Thyroid gland (tissue), 4 donors: Measurements from ENCODE around the gene ITGA1. TPM values are rescaled to one million over a fixed set of nuclear protein-coding genes. Genes with fewer than 3 reads are reported as not detected.

Experiments
- DNase-seq, 2 donors: peaks; one replicate each; pipeline ENCODE4 v3.0.0-alpha.2; 2019
- H3K27ac ChIP-seq, 3 donors: fragments of 200-600 bp; sonication (generic); 1 replicate in 2 of 3; 2 replicates in 1 of 3; pipeline ENCODE4 v1.5.1; 2016 to 2019; ENCODE audit warnings: mild to moderate bottlenecking in 1 of 3, moderate library complexity in 1 of 3
- H3K27me3 ChIP-seq: fragments of 200-600 bp; sonication (generic); one replicate; pipeline ENCODE4 v1.5.1; 2019
- H3K36me3 ChIP-seq, 2 donors: fragments of 200-600 bp; sonication (generic); one replicate each; pipeline ENCODE4 v1.5.1; 2016 to 2019
- H3K4me1 ChIP-seq, 2 donors: fragments of 200-600 bp; sonication (generic); one replicate each; pipeline ENCODE4 v1.5.1; 2017 to 2019
- H3K4me3 ChIP-seq, 3 donors: fragments of 200-600 bp; sonication (generic); replicated peaks in 1 of 3; 1 replicate in 2 of 3; 2 replicates in 1 of 3; pipeline ENCODE4 v1.5.1; 2016; ENCODE audit warnings: mild to moderate bottlenecking in 1 of 3
- H3K9me3 ChIP-seq: fragments of 200-600 bp; sonication (generic); one replicate; pipeline ENCODE4 v1.5.1; 2017
- CTCF ChIP-seq, 6 experiments: fragments of 200-600 bp in 3 of 6; fragments of 450-650 bp in 3 of 6; sonication (generic) in 3 of 6; IDR thresholded peaks; one replicate each; pipeline ENCODE4 v1.5.1; 2016 to 2019; ENCODE audit warnings: antibody characterized with exemption in 6 of 6, mild to moderate bottlenecking in 2 of 6, inconsistent platforms in 1 of 6, moderate library complexity in 1 of 6
- POLR2A ChIP-seq, 2 donors: fragments of 450-650 bp; IDR thresholded peaks; one replicate each; pipeline ENCODE4 v1.6.1; 2017; ENCODE audit warnings: antibody characterized with exemption in 2 of 2, mild to moderate bottlenecking in 2 of 2, moderate library complexity in 1 of 2
- WGBS, 2 donors: methylation state at CpG; one replicate each; pipeline ENCODE4 v1.1.5; 2017; 5-methylcytosine and 5-hydroxymethylcytosine counted together
- intact Hi-C: fragments of 100-400 bp; cut with DNase I; formaldehyde crosslinking; loops from one replicate; pipeline ENCODE4 v1.15.1; 2023
- total RNA-seq, 4 donors: library from RNA; depleted of rRNA; stranded (reverse); fragments of >200 nt; gene quantifications; one replicate each; pipeline ENCODE4 v1.2.3, GENCODE V29; 2016

The ITGA1 gene
- total RNA-seq, 4 donors from 2014 or later: 38.7 to 85.9 (median 52.6) TPM

DNA sequence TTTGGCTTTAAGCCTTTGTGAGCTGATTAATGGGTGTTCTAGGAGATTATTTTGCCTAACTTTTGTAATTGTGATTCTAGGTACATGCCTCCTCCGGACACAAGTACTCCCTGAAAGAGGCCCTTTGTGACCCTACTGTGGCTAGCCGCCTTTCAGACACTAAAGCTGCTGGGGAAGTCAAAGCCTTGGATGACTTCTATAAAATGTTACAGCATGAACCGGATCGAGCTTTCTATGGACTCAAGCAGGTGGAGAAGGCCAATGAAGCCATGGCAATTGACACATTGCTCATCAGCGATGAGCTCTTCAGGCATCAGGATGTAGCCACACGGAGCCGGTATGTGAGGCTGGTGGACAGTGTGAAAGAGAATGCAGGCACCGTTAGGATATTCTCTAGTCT is 13.6 kb downstream of the ITGA1 start:
- H3K9me3 ChIP-seq: no peaks in the 10 kb centered on the region
- H3K36me3 ChIP-seq: no peaks in the 10 kb centered on the region
- peaks cover 45 to 63% of the 10 kb centered on the region in 2 donors for H3K4me1 ChIP-seq
- intact Hi-C loops: no loop called here
- TF ChIP-seq CTCF (IDR thresholded peaks at IDR 0.05): no peak
- TF ChIP-seq POLR2A (IDR thresholded peaks at IDR 0.05): no peak
- WGBS, 2 donors: 25 to 30% methylated on average over 8 of the region's 8 CpGs
- H3K4me3 ChIP-seq: peak overlapping the region; percentile 2 to 61 (median 8)
- peak in 1 of 2 donors; percentile 4 for DNase-seq
- peak overlapping the region; percentile 86 to 99 (median 98) for H3K27ac ChIP-seq
- H3K27me3 ChIP-seq: no peaks in the 10 kb centered on the region

GRCh38 chr5:52802272-52802973 is 14.7 kb downstream of the ITGA1 start:
- Histone ChIP-seq H3K27me3 (no peaks in the 10 kb centered on the region), H3K36me3 (no peaks in the 10 kb centered on the region), H3K4me1 (peaks cover 47 to 63% of the 10 kb centered on the region in 2 donors), H3K9me3 (no peaks in the 10 kb centered on the region), H3K4me3 (peak overlapping the region in 1 of 3 donors; percentile 61), H3K27ac (peak overlapping the region in 2 of 3 donors; percentile 98 to 99)
- TF ChIP-seq CTCF (IDR thresholded peaks at IDR 0.05) (no peak), POLR2A (IDR thresholded peaks at IDR 0.05) (no peak)
- DNase-seq: no peak
- 68 to 71% methylated on average over 2 of the region's 2 CpGs for WGBS, 2 donors
- intact Hi-C loops: no loop called here

GRCh38 chr5:52802974-52803336 is 15.2 kb downstream of the ITGA1 start:
- no peak overlapping the region for H3K4me3 ChIP-seq
- TF ChIP-seq POLR2A (IDR thresholded peaks at IDR 0.05) (no peak), CTCF (IDR thresholded peaks at IDR 0.05) (no peak)
- no peaks in the 10 kb centered on the region for H3K36me3 ChIP-seq
- 47% methylated on average over 6 of the region's 6 CpGs for WGBS, 2 donors
- H3K27ac ChIP-seq: peak overlapping the region in 2 of 3 donors; percentile 98 to 99
- intact Hi-C loops: no loop called here
- peaks cover 47 to 58% of the 10 kb centered on the region in 2 donors for H3K4me1 ChIP-seq
- H3K9me3 ChIP-seq: no peaks in the 10 kb centered on the region
- DNase-seq: no peak
- H3K27me3 ChIP-seq: no peaks in the 10 kb centered on the region

- no peaks in the 10 kb centered on the region for H3K27me3 ChIP-seq
- intact Hi-C loops: no loop called here
- DNase-seq: no peak
- peaks cover 44 to 54% of the 10 kb centered on the region in 2 donors for H3K4me1 ChIP-seq
- WGBS, 2 donors: 70 to 71% methylated on average over 2 of the region's 2 CpGs
- H3K4me3 ChIP-seq: no peak overlapping the region
- H3K27ac ChIP-seq: peak overlapping the region in 1 of 3 donors; percentile 35
- no peak for TF ChIP-seq CTCF (IDR thresholded peaks at IDR 0.05)
- TF ChIP-seq POLR2A (IDR thresholded peaks at IDR 0.05): no peak
- H3K36me3 ChIP-seq: no peaks in the 10 kb centered on the region
- H3K9me3 ChIP-seq: no peaks in the 10 kb centered on the region
These were observed 16.7 kb downstream of the ITGA1 start for GRCh38 chr5:52804387-52804791.

DNA sequence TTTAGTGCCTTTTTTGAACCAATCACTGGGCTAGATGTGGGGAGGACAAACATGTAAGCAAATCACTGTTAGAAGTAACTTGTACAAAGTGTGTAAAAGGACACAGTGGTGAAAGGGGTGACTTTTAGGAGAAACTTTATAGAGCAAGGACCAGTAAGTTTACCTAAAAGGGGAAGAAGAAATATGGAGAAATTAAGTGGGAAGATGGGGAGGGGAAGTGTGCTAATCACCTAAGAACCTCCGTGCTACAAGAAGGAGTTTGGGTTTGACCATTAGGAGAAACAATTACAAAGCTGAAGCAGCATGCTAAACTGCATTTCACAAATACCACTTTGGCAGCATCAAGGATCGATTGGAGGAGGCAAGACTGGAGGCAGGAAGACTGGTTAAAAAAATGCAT is 17.3 kb downstream of the ITGA1 start:
- 78 to 81% methylated on average over 2 of the region's 2 CpGs for WGBS, 2 donors
- Histone ChIP-seq H3K9me3 (no peaks in the 10 kb centered on the region), H3K27ac (peak overlapping the region in 1 of 3 donors; percentile 35), H3K36me3 (no peaks in the 10 kb centered on the region), H3K27me3 (no peaks in the 10 kb centered on the region), H3K4me1 (peaks cover 50 to 60% of the 10 kb centered on the region in 2 donors), H3K4me3 (no peak overlapping the region)
- no peak for DNase-seq
- intact Hi-C loops: no loop called here
- no peak for TF ChIP-seq POLR2A (IDR thresholded peaks at IDR 0.05)
- TF ChIP-seq CTCF (IDR thresholded peaks at IDR 0.05): no peak
